ENCODE data around the gene ANKHD1.

GRCh38 chr5:140545606-140546005 lies 144.0 kb downstream of the ANKHD1 start:
- TF ChIP-seq CTCF (IDR thresholded peaks at IDR 0.05), result no peak
- no peak for TF ChIP-seq POLR2AphosphoS5 (IDR thresholded peaks at IDR 0.05; ENCODE audit: low read depth, low read length)
- no peak for TF ChIP-seq REST (IDR thresholded peaks at IDR 0.05; ENCODE audit: insufficient read depth in 1 of 2, low read depth in 2 of 2, low read length in 1 of 2)
- no peak for TF ChIP-seq TCF7L2 (IDR thresholded peaks at IDR 0.05; ENCODE audit: low read depth, low read length)
